ENCODE measurements around the gene ZDHHC11.
"Not testable (repeated sequence)": the region's sequence is repeated elsewhere in the genome, so short reads cannot be mapped to it uniquely, and the experiment has no call there.

ZDHHC11 gene

DNA sequence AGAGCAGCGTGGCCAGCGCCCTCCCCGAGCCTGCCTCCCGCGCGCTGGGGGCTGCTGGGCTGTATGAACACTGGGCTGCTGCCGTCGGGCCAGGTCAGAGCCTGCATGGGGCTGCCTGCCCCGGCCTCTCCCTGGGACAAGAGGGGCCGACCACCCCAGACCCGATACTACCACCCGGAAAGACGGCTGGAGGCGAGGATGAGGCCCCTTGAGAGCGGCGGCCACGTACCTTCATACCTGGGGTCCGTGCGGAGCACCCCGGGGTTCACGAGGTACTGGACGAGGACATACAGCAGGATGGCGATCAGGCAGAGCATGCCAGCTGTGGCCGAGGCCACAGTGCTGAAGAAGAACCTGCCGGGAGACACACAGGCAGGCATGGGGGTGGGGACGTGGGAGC is 7.4 kb downstream of the ZDHHC11 start:
- not testable (repeated sequence) for DNase-seq (ENCODE audit: low read depth); H3K4me3 ChIP-seq (ENCODE audit: low read length)

DNA sequence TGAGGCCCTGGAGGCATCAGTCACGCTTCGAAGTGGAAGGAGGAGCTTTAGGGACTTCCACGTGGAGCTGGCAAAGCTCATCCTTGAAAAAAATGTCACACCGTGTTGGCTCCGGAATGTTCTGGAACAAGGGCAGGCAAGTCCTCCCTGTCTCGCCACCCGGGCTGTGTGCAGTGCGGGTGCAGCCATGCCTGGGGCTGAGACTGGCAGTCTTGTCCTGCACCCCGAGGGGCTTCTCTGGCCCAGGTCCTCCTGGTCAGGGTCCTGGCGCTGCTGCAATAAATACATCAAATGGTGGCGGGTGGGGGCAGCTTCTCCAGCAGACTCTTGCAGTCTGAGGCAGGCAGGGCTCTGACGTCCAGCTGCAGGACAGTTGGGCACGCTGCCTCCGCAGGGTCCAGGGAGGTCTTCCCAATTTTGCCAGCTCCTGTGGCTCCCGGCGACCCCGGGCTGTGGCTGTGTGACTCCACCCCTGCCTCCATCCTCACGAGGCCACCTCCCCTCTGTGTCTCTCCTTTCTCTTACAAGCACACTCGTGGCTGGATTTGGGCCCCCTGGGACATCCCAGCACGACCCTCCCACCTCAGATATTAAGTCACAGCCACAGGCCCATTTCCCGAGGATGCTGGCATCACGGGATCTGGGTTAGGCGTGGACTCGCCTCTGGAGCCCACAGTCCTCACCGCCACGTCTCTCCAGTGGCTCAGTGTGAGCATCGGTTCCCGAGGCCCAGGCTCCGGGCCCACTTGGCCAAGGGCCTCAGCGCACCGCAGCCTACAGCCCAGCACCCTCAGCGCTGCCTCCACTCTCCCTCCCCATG is 8.2 kb downstream of the ZDHHC11 start:
- not testable (repeated sequence) for DNase-seq (ENCODE audit: low read depth); H3K4me3 ChIP-seq (ENCODE audit: low read length)

DNA sequence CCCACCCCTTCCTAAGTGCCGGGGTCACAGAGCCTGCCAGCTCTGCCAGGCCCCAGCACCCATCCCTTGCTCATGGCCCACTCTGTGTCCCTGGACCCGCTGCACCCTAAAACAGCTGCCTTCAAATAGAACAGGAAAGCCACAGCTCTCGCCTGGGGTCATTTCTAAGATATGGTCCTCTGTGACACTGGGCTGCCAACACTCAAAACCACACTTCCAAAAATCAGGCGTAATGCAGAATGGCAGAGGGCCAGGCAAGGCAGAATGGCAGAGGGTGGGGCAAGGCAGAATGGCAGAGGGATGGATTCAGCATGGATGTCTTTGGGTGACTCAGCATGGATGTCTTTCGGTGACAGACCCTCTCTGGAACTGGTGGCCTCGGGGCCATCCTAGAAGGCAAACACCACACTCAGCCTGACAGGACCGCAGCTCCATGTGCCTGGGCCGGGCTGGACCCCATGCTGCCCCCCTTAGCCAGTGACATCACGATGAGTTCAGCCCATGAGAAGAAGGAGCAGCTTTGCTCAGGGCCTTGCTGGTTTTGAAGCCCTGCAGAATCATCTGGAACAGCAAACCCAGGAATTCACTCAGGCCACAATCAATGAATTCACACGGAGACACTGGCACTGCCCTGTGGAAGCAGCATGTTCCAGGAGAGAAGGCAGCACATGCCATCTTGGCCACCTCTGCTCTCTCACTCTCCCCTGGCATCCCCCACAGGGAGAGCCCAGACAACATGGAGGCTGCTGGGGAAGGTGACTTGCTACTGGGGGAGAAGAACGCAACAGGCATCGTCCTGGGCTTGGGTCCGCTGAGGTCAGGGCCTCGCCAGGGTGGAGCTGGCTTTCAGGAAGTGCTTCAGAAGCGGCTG is 9.0 kb downstream of the ZDHHC11 start:
- not testable (repeated sequence) for H3K4me3 ChIP-seq (ENCODE audit: low read length); DNase-seq (ENCODE audit: low read depth)

DNA sequence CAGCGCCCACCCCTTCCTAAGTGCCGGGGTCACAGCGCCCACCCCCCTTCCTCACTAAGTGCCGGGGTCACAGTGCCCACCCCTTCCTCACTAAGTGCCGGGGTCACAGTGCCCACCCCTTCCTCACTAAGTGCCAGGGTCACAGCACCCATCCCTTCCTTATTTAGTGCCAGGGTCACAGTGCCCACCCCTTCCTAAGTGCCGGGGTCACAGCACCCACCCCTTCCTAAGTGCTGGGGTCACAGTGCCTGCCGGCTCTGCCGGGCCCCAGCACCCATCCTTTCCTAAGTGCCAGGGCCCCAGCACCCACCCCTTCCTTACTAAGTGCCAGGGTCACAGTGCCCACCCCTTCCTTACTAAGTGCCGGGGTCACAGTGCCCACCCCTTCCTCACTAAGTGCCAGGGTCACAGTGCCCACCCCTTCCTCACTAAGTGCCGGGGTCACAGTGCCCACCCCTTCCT is 9.8 kb downstream of the ZDHHC11 start:
- DNase-seq (ENCODE audit: low read depth); H3K4me3 ChIP-seq (ENCODE audit: low read length): not testable (repeated sequence)

DNA sequence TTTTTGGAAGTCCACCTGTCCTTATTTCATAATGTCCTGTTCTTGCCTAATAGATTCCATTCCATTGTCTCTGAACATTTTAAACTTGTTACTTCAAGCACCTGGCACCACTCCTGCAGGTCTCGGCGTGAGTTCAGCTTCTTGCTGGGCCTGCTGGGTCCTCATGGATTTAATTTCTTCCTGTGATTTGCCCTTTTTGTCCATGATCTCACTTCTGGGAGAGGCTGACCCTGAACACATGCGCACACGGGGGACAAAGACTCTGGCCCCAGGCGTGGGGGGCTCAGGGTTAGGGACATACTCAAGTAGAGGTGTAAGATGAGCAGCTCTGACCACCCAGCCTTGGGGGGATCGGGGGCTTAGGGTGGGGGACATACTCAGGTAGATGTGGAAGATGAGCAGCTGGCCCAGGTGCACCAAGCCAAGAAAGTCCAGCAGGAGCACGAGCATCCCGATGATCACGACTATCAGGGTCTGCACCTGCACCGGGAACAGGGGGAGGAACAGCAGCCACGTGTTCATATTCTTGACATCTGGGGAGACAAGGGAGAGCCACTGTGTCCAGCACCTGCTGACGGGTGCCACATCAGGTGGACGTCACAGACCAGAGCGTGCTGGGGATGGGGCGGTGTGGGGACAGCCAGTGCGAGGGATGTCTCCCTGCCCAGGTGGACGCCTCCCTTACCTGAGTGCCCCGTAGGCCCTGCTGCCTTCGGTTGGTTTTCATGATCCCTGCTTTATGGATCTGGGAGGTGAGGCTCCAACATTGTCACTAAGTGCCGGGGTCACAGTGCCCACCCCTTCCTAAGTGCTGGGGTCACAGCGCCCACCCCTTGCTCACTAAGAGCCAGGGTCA is 10.4 kb downstream of the ZDHHC11 start:
- not testable (repeated sequence) for H3K4me3 ChIP-seq (ENCODE audit: low read length); DNase-seq (ENCODE audit: low read depth)

DNA sequence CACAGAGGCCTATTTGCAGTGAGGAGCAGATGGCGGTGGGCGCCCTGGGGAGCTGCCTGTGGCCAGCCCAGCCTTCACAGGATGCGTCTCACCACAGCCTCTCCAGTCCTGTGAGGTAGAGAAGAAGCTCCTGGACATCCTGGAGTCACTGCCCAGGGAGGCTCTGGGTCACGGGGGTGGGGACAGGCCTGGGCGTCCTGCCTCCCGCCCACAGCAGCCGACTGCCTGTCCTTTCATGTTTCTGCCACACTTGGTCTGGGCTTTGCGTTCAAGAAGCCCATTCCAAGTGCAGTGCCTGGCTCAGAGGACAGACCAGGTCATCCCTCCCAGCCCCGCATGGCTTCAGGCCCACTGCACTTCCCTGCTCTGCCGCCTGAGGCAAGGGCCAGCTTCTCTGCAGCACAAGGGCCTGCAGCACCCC is 12.3 kb downstream of the ZDHHC11 start:
- not testable (repeated sequence) for DNase-seq (ENCODE audit: low read depth); H3K4me3 ChIP-seq (ENCODE audit: low read length)

DNA sequence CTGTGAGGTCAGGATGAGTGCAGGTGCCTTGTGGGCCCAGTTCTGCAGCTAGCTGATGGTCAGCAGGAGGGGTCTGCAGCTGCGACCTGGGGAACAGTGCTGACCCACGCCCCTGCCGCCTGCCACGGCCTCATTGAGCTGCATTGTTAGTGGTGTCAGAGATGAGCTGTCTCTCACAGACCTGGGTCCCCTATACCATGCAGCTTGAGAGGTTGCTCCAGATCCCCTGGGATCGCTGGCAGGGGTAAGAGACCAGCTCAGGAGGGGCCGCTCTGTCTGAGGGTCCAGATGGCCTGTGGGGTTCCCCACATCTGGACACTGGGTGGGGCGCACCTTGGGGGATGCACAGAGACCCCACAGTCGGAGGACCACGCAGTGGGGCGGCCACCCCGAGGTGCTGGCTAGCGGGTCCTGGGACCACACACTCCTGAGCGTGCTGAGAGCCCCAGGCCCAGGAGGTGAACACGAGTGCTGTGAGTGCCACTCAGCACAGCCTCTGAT is 13.1 kb downstream of the ZDHHC11 start:
- H3K4me3 ChIP-seq (ENCODE audit: low read length); DNase-seq (ENCODE audit: low read depth): not testable (repeated sequence)

DNA sequence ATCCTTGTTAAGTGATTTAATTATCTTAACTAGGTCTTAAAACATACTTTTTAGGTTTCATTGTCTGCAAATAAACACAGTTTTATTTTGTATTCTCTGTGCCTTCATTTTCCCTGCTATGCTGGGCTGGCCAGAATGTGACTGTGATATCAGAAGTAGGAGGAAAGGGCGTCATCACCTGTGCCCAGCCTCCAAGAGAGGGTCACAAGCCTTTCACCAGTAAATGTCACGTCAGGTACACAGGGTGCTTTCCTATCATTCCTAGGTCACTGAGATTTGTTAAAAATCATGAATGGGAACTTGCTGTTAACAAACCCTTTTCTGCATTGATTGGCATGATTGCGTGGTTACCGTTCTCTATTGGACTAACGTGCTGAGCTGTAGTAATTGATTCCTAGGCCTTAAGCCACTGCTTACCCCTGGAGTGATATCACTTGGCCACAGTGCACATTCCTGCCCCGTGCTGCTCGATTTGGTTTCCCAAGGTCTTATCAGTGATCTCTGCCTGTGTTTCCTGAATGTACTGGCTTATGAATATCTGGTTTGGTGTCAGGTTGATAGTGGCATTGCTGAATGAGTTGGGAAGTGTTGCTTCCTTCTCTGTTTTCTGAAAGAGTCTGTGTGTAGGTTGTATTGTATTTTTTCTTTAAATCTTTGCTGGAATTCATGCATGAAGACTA is 14.7 kb downstream of the ZDHHC11 start:
- not testable (repeated sequence) for H3K4me3 ChIP-seq (ENCODE audit: low read length); DNase-seq (ENCODE audit: low read depth)

DNA sequence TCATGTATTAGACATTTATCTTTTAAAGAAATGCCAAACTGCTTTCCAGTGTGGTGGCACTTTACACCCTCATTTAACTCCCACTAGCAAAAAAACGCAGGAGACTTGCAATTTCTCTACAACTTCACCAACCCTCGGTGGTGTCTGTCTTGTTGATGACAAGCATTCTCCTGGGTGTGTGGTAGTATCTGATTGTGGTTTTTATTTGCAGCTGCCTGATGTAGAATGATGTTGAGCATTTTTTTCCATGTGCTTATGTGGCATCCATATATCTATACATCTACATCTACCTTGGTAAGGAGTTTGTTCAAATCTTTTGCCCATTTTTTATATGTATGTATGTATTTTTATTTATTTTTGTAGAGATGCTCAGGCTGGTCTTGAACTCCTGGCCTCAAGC is 16.8 kb downstream of the ZDHHC11 start:
- not testable (repeated sequence) for H3K4me3 ChIP-seq (ENCODE audit: low read length); DNase-seq (ENCODE audit: low read depth)

DNA sequence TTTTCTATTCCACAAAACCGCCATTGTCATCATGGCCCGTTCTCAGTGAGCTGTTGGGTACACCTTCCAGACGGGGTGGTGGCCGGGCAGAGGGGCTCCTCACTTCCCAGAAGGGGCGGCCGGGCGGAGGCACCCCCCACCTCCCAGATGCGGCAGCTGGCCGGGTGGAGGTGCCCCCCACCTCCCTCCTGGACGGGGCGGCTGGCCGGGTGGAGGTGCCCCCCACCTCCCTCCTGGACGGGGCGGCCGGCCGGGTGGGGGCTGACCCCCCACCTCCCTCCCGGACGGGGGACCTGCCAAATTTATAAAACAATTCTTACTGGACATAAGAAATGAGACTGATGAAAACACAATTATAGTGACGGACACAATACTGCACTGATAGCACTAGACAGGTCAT is 22.6 kb downstream of the ZDHHC11 start:
- not testable (repeated sequence) for DNase-seq (ENCODE audit: low read depth); H3K4me3 ChIP-seq (ENCODE audit: low read length)

DNA sequence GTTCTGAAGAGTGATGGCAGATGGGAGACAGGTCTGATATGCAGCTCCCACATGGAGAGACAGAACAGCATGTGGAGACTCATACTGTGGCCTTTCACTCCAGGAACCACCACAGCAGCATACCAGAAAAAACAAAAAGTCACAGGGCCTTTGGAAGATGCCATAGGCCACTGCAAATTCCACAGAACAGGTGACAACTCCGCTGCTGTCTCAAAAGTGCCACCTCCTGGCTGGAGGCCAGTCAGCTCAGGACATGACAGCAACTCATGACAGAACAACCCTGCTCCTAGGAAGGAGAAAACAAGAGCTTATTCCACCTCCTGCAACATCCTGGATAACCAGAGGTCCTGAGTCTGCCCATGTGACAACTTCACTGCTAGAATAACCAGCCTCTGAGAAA is 25.2 kb downstream of the ZDHHC11 start:
- not testable (repeated sequence) for DNase-seq (ENCODE audit: low read depth); H3K4me3 ChIP-seq (ENCODE audit: low read length)

DNA sequence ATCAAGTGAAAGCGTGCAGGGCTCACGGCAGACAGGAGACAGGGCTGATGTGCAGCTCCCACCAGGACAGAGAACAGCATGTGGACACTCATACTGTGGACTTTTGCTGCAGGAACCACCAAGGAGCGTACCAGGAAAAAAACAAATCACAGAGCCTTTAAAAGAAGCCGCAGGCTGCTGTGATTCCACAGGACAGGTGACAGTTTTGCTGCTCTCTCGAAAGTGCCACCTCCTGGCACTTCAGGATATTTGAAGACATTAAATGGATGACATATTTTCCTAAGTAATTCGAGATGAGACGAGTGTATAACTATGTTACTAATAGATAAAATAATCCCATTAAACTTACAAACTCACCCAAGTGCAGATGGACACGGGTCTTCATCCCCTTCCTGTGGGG is 29.3 kb downstream of the ZDHHC11 start:
- no peak for DNase-seq (ENCODE audit: low read depth)
- no peak overlapping the region for H3K4me3 ChIP-seq (ENCODE audit: low read length)
- TF ChIP-seq, protein P1, sequence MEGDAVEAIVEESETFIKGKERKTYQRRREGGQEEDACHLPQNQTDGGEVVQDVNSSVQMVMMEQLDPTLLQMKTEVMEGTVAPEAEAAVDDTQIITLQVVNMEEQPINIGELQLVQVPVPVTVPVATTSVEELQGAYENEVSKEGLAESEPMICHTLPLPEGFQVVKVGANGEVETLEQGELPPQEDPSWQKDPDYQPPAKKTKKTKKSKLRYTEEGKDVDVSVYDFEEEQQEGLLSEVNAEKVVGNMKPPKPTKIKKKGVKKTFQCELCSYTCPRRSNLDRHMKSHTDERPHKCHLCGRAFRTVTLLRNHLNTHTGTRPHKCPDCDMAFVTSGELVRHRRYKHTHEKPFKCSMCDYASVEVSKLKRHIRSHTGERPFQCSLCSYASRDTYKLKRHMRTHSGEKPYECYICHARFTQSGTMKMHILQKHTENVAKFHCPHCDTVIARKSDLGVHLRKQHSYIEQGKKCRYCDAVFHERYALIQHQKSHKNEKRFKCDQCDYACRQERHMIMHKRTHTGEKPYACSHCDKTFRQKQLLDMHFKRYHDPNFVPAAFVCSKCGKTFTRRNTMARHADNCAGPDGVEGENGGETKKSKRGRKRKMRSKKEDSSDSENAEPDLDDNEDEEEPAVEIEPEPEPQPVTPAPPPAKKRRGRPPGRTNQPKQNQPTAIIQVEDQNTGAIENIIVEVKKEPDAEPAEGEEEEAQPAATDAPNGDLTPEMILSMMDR (conservative IDR thresholded peaks at IDR 0.05; ENCODE audit: low read length) = no peak
